Activated CD4-positive, alpha-beta T cell treated with anti-CD3 and anti-CD28 coated beads, Interleukin-2, amount 50 U/mL, for 48 hours (primary cell): ENCODE measurements around the gene PSMD1.

Experiments used
- DNase-seq, 2 experiments: peaks; one replicate each; pipeline ENCODE4 v3.0.0-alpha.2; 2020

PSMD1 gene

DNA sequence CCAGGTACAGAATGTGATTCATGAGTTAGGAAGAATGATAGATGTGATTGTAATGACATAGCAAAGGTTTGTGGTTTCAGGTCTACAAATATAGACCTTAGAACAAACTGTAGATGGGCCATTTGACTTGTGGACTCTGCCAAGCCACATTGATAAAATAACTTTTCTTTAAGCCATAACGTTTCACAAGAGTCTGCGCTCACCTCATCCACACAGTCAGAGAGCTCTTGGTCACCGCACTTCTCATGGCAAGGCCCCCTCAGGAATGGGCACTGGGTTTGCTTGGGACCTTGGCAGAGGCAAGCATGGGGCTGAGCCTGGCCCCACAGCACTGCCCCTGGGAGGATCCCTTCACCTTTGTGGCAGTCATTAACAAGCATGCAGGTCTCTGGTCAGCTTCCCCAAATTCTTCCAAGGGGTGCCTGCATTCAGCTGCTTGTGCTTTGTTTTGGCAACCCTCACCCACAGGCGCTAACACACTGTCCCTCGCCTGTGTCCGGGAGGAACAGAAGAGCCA lies 155.7 kb downstream of the PSMD1 start:
- DNase-seq = no peak

DNA sequence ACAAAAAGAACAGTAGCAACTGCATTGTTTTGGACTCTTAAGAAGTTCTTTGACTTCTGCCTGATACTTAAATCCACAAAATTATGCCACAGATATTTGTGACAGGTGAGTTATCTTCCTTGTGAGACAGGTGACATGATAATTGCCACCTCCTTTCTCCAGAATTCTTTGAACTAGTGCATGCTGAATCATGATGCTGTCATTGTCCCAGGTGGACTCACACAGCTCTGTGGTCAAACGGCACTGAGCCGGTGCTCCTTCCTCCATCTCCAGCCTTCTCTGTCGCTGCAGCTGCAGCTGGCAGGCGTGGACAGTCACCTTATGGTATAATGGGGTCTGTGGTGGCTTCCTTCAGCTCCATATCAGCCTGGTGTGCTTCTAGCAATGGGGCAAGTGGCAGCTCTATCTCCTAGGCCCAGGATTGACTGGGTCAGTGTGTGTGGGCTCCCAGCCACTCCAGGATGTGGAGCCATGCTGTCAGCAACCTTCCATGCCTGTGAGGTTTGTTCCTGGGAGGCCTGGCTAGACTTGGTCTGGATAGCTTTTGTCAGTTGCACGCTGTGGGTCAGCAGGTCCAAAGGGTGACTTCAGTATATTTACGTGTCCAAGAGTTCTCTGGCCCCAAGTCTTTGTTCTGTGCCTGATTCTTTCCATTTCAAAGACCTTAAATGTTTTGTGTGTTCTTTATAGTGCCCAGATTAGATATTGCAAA lies 157.4 kb downstream of the PSMD1 start:
- no peak for DNase-seq

- no peak for DNase-seq
Measured at GRCh38 chr2:231218366-231218765, 161.7 kb downstream of the PSMD1 start.

- DNase-seq = no peak
Measured at GRCh38 chr2:231219289-231219688, 162.6 kb downstream of the PSMD1 start.

DNA sequence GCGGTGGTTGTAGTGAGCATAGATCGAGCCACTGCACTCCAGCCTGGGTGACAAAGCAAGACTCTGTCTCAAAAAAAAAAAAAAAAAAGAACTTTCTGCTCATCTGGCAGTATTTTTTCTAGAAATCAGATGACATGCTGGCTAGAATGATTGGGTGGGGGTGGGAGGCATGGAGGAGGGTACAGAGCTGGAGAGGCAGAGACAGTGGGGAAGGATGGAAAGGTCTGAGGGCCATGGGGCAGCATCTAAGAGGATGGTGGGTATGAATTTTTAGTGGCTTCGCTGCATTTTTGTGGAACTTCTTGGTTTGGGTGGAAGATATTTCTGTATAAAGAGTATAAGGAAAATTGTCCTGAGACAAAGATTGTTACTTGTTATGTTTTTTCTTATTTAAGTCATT lies 165.1 kb downstream of the PSMD1 start:
- DNase-seq = no peak
